Measurements from ENCODE around the gene PHOX2A. TPM values are rescaled to one million over a fixed set of nuclear protein-coding genes. Genes with fewer than 3 reads are reported as not detected.
"Not testable (repeated sequence)": the region's sequence is repeated elsewhere in the genome, so short reads cannot be mapped to it uniquely, and the experiment has no call there.

PHOX2A gene
- total RNA-seq, 3 donors from 2014 or later = not detected

DNA sequence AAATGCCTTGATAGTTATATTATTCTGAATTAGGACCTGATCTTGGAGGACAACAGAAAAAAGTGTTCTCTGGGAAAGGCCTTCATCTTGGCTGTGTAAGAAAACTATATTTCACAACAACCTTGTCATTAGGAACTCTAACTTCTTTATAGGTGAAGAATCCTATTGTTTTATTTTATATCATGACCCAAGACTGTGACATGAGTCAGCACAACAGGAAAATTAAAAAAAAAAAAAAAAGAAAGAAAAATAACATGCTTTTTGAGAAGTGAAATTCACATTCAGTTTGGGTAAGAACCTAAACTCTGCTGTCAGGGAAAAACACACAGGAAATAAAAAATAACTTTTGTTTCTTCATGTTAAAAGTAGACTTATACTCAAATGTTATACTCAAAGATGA is 39.1 kb downstream of the PHOX2A start:
- DNase-seq (ENCODE audit: low spot score in 2 of 2) = no peak

DNA sequence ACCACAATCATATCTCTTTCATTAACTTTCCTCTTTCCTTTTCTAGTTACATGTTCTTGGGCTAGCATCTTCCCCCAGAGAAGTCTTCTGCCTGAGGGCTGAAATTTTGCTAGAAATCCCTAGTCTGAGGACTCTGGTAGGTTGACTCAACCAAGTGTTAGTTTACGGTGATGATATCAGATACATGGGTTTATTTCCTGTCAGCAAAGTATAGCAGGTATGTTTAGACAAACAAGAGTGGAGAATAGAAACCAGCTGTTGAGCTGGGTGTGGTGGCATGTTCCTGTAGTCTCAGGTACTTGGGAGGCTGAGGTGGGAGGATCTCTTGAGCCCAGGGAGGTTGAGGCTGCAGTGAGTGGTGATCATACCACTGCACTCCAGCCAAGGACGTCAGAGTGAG is 40.8 kb downstream of the PHOX2A start:
- Histone ChIP-seq H3K27me3 (no peaks in the 10 kb centered on the region), H3K36me3 (no peaks in the 10 kb centered on the region), H3K27ac (no peak overlapping the region), H3K4me1 (no peaks in the 10 kb centered on the region), H3K4me3 (no peak overlapping the region), H3K9me3 (no peaks in the 10 kb centered on the region)
- DNase-seq (ENCODE audit: low spot score in 2 of 2) = no peak
- no peak for TF ChIP-seq POLR2AphosphoS5 (IDR thresholded peaks at IDR 0.05)
- TF ChIP-seq, protein P1, sequence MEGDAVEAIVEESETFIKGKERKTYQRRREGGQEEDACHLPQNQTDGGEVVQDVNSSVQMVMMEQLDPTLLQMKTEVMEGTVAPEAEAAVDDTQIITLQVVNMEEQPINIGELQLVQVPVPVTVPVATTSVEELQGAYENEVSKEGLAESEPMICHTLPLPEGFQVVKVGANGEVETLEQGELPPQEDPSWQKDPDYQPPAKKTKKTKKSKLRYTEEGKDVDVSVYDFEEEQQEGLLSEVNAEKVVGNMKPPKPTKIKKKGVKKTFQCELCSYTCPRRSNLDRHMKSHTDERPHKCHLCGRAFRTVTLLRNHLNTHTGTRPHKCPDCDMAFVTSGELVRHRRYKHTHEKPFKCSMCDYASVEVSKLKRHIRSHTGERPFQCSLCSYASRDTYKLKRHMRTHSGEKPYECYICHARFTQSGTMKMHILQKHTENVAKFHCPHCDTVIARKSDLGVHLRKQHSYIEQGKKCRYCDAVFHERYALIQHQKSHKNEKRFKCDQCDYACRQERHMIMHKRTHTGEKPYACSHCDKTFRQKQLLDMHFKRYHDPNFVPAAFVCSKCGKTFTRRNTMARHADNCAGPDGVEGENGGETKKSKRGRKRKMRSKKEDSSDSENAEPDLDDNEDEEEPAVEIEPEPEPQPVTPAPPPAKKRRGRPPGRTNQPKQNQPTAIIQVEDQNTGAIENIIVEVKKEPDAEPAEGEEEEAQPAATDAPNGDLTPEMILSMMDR (IDR thresholded peaks at IDR 0.05) = no peak
- no peak for TF ChIP-seq POLR2A (IDR thresholded peaks at IDR 0.05)
- intact Hi-C loops (cut with DNase I; ENCODE audit: low total_unique reads) = no loop called here

More for the DNA sequence above, 39.1 kb downstream of the PHOX2A start:
- Histone ChIP-seq H3K36me3 (no peaks in the 10 kb centered on the region), H3K27ac (no peak overlapping the region), H3K27me3 (no peaks in the 10 kb centered on the region), H3K4me3 (no peak overlapping the region), H3K4me1 (no peaks in the 10 kb centered on the region), H3K9me3 (peaks cover 3 to 12% of the 10 kb centered on the region in 2 donors)
- TF ChIP-seq POLR2A (IDR thresholded peaks at IDR 0.05) (no peak), POLR2AphosphoS5 (IDR thresholded peaks at IDR 0.05) (no peak)
- TF ChIP-seq, protein P1 (IDR thresholded peaks at IDR 0.05) = no peak
- intact Hi-C loops (cut with DNase I; ENCODE audit: low total_unique reads) = no loop called here

DNA sequence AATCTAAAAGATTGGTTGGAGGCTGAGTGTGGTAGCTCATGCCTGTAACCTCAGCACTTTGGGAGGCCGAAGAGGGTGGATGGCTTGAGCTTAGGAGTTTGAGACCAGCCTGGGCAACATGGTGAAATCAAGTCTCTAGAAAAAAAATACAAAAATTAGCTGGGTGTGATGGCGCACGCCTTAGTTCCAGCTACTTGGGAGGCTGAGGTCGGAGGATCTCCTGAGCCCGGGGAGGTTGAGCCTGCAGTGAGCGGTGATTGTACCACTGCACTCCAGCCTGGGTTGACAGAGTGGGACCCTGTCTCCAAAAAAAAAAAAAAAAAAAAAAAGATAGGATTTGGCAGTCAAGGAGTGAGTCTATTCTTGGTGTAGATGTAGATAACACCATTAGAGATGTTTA is 41.4 kb downstream of the PHOX2A start:
- Histone ChIP-seq H3K27me3 (no peaks in the 10 kb centered on the region), H3K4me3 (no peak overlapping the region), H3K4me1 (no peaks in the 10 kb centered on the region), H3K9me3 (no peaks in the 10 kb centered on the region), H3K36me3 (no peaks in the 10 kb centered on the region), H3K27ac (no peak overlapping the region)
- TF ChIP-seq POLR2AphosphoS5 (IDR thresholded peaks at IDR 0.05) (no peak), POLR2A (IDR thresholded peaks at IDR 0.05) (no peak)
- intact Hi-C loops (cut with DNase I; ENCODE audit: low total_unique reads) = no loop called here
- no peak for DNase-seq (ENCODE audit: low spot score in 2 of 2)

DNA sequence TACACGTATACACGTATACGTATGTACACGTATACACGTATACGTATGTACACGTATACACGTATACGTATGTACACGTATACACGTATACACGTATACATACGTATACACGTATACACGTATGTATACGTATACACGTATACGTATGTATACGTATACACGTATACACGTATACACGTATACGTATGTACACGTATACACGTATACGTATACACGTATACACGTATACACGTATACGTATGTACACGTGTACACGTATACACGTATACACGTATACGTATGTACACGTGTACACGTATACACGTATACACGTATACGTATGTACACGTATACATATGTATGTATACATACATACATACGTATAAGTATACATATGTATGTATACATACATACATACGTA is 42.5 kb downstream of the PHOX2A start:
- intact Hi-C loops (cut with DNase I; ENCODE audit: low total_unique reads); H3K4me3 ChIP-seq; H3K27me3 ChIP-seq; H3K27ac ChIP-seq; H3K36me3 ChIP-seq; DNase-seq (ENCODE audit: low spot score in 2 of 2); H3K9me3 ChIP-seq; H3K4me1 ChIP-seq: not testable (repeated sequence)

DNA sequence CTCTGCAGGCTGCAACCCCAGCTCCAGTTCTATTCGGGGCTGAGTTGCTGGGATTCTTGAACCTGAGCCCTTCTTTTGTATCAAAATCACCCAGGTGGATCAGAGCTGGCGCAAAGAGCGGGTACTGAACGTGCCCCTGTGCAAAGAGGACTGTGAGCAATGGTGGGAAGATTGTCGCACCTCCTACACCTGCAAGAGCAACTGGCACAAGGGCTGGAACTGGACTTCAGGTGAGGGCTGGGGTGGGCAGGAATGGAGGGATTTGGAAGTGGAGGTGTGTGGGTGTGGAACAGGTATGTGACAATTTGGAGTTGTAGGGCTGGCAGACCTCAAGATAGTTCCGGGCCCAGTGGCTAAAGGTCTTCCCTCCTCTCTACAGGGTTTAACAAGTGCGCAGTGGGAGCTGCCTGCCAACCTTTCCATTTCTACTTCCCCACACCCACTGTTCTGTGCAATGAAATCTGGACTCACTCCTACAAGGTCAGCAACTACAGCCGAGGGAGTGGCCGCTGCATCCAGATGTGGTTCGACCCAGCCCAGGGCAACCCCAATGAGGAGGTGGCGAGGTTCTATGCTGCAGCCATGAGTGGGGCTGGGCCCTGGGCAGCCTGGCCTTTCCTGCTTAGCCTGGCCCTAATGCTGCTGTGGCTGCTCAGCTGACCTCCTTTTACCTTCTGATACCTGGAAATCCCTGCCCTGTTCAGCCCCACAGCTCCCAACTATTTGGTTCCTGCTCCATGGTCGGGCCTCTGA is 48.3 kb downstream of the PHOX2A start:
- no peaks in the 10 kb centered on the region for H3K9me3 ChIP-seq
- intact Hi-C loops (cut with DNase I; ENCODE audit: low total_unique reads) = no loop called here
- no peak overlapping the region for H3K4me3 ChIP-seq
- no peak for TF ChIP-seq POLR2AphosphoS5 (IDR thresholded peaks at IDR 0.05)
- no peak for TF ChIP-seq POLR2A (IDR thresholded peaks at IDR 0.05)
- TF ChIP-seq, protein P1 (IDR thresholded peaks at IDR 0.05) = no peak
- no peak for DNase-seq (ENCODE audit: low spot score in 2 of 2)
- no peaks in the 10 kb centered on the region for H3K36me3 ChIP-seq
- no peak overlapping the region for H3K27ac ChIP-seq
- H3K4me1 ChIP-seq = no peaks in the 10 kb centered on the region
- no peaks in the 10 kb centered on the region for H3K27me3 ChIP-seq

DNA sequence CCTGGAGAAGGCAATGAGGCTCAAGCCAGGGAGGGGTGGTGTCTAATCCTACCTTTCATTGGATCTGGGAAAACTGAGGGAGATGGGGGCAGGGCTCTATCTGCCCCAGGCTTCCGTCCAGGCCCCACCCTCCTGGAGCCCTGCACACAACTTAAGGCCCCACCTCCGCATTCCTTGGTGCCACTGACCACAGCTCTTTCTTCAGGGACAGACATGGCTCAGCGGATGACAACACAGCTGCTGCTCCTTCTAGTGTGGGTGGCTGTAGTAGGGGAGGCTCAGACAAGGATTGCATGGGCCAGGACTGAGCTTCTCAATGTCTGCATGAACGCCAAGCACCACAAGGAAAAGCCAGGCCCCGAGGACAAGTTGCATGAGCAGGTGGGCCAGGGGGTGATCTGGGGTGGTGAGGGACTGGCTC is 52.0 kb downstream of the PHOX2A start, which contains the start of gene FOLR1:
FOLR1 (plus strand) TSS at position 180 of the 421 bp plus-strand sequence; CDS start at position 214, 34 bp downstream.
- Histone ChIP-seq H3K9me3 (no peaks in the 10 kb centered on the region), H3K4me1 (peaks cover 0 to 8% of the 10 kb centered on the region in 2 donors), H3K27me3 (no peaks in the 10 kb centered on the region), H3K36me3 (no peaks in the 10 kb centered on the region), H3K27ac (peak within 1 kb of the TSS; percentile 52 to 70), H3K4me3 (peak within 1 kb of the TSS in 1 of 3 donors; percentile 9)
- intact Hi-C loops (cut with DNase I; ENCODE audit: low total_unique reads) = no loop called here
- TF ChIP-seq POLR2AphosphoS5 (IDR thresholded peaks at IDR 0.05) (no peak), POLR2A (IDR thresholded peaks at IDR 0.05) (no peak)
- TF ChIP-seq, protein P1 (IDR thresholded peaks at IDR 0.05) = no peak
- DNase-seq (ENCODE audit: low spot score in 2 of 2) = peak in 1 of 2 donors; percentile 57

All from breast epithelium (tissue), 4 donors.